ENCODE data around the gene FAM47C.
"Not testable (repeated sequence)": the region's sequence is repeated elsewhere in the genome, so short reads cannot be mapped to it uniquely, and the experiment has no call there.

The FAM47C gene

DNA sequence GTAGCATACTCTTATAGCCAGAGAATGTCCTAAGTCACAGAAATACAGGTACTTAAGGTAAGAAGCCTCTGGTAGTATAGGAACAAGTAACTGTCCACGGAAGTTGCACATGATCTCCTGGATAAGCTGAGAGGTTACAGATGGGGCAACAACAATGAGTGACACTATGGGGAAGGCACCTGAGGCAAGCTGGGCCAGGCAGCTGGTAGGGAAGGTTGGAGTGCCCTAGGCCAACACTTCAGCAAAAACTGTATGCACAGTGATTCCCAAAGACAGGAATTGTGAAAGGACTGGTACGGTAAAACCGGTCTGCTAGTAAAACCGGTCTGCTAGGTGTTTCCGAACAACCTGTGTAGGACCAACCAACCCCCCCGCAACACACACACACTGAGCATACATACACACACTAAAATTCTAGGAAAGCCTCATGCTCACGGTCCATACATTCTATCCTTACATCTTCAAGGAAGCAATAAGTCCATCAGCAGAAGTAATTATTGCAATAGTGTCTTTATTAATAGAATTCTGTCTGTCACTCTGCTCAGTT is 28.6 kb downstream of the FAM47C start:
- DNase-seq; H3K36me3 Mint-ChIP-seq (ENCODE audit: insufficient read depth); H3K4me1 Mint-ChIP-seq (ENCODE audit: low read depth in 2 of 2); H3K27me3 Mint-ChIP-seq; ATAC-seq (replicated peaks); H3K4me3 Mint-ChIP-seq; H3K27ac Mint-ChIP-seq; H3K9me3 Mint-ChIP-seq: not testable (repeated sequence)

DNA sequence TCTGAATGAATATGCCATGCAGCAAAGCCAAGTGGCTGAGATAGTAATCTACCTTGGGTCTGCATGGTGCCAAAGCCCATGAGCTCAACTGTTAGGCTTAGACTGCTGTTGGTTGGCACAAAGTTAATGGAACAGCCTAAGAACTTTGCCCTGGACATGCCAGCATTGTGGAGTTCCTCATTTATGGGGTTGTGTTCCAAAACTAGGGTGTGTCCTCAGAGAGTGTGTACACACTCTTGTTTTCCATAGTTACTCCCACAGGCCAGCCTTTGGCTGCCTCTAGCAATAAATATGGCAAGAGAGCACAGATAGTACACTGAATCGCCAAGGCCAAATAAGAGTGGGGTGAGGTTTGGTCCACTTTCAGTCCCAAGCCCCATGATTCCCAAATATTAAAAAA is 30.6 kb downstream of the FAM47C start:
- H3K27me3 Mint-ChIP-seq, H3K9me3 Mint-ChIP-seq: not testable (repeated sequence)

DNA sequence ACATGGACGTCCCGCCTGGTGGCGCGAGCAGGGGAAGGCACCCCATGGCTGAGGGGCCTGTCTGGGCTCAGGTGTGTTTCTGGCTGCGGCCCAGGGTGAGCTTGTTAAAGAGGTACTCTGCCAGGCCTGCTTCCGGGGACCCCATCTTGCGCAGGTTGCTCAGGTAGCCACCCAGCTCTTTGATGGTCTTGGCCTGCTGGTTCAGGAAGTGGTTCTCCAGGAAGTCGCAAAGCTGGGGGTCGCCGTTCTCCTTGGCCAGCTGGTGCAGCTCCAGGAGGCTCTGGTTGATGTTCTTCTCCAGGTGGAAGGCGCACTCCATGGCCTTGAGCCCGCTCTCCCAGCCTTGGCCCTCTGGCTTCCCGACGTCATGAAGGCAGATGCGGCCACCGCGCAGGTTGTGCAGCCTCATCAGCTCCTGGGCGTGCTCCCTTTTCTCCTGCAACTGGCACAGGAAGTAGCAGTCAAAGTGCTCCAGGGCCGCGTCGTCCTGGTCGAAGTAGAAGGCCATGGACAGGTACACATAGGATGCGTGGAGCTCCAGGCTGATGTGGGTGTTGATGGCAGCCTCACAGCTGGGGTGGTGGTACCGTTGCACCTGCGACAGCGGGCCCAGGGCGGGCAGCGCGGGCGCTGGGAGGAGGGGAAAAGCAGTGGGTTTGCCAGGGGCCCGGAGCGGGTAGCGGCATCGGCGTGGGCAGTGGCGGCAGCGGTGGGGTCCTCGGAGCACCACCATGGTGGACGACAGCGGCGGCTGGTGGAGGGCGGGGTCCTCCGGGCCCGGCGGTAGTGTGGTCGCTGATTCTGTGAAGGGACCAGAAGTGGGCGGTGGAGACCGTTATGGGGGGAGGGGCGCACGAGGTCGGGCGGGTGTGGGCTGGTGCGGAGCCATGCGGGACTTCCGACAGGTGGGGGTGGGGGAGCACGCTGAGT is 35.1 kb downstream of the FAM47C start:
- not testable (repeated sequence) for H3K9me3 Mint-ChIP-seq; ATAC-seq (replicated peaks); H3K4me3 Mint-ChIP-seq; H3K27ac Mint-ChIP-seq; DNase-seq; H3K36me3 Mint-ChIP-seq (ENCODE audit: insufficient read depth); H3K27me3 Mint-ChIP-seq; H3K4me1 Mint-ChIP-seq (ENCODE audit: low read depth in 2 of 2)

More for the DNA sequence above, 30.6 kb downstream of the FAM47C start:
- H3K27ac Mint-ChIP-seq; ATAC-seq (replicated peaks); DNase-seq; H3K36me3 Mint-ChIP-seq (ENCODE audit: insufficient read depth); H3K4me1 Mint-ChIP-seq (ENCODE audit: low read depth in 2 of 2); H3K4me3 Mint-ChIP-seq: not testable (repeated sequence)

DNA sequence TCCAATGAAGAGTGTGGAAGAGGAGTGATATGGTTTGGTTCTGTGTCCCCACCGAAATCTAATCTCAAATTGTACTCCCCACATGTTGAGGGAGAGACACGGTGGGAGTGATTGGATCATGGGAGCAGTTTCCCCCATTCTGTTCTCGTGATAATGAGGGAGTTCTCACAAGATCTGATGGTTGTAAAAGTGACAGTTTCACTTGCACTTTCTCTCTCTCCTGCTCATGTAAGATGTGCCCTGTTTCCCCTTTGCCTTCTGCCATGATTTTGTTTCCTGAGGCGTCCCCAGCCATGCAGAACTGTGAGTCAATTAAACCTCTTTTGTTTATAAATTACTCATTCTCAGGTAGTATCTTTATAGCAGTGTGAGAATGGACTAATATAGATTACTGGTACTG is 39.6 kb downstream of the FAM47C start:
- no peaks in the 10 kb centered on the region for H3K4me1 Mint-ChIP-seq (ENCODE audit: low read depth in 2 of 2)
- no peak for DNase-seq
- no peak for ATAC-seq (replicated peaks)
- no peaks in the 10 kb centered on the region for H3K27me3 Mint-ChIP-seq
- no peak overlapping the region for H3K27ac Mint-ChIP-seq
- H3K4me3 Mint-ChIP-seq: no peak overlapping the region
- H3K36me3 Mint-ChIP-seq (ENCODE audit: insufficient read depth): no peaks in the 10 kb centered on the region
- no peaks in the 10 kb centered on the region for H3K9me3 Mint-ChIP-seq

DNA sequence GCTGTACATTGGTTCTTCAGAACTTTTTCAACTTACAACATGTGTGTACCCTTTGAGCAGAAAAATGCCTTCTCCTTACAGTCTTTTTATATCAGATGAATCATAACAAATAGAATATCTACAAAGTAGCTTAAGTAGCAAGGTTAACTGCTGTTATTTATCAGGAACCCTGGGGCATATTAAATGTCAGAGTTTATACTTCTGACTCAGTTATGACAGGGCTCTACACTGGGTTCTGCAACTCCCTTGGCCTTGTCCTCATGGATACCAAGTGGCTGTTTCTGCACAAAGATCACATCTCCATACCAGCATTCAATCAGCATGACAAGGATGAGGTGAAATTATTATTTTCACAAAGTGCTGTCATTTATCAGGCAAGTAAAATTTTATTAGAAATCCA is 49.4 kb downstream of the FAM47C start:
- H3K36me3 Mint-ChIP-seq (ENCODE audit: insufficient read depth); H3K4me3 Mint-ChIP-seq; H3K4me1 Mint-ChIP-seq (ENCODE audit: low read depth in 2 of 2); DNase-seq; H3K27ac Mint-ChIP-seq; ATAC-seq (replicated peaks); H3K9me3 Mint-ChIP-seq; H3K27me3 Mint-ChIP-seq: not testable (repeated sequence)

DNA sequence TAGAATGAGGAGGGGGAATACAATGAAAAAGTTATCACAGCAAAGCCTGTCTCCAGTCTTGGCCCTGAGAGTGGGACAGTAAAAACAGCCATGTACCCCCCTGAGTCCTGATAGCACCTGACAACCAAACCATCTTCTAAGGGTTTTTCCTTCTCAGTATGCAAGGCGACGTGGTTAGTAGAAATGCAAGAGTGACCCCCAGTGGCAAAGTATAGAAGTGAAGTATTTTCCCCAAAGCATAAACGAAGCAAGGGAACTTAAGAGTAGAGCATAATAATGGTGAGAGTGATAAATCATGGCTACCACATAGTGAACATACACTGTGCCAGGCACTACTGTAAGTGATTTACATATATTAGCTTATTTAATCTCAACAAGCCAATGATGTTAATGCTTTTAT is 52.8 kb downstream of the FAM47C start:
- no peak for DNase-seq
- Mint-ChIP-seq H3K27me3 (no peaks in the 10 kb centered on the region), H3K36me3 (ENCODE audit: insufficient read depth) (no peaks in the 10 kb centered on the region), H3K4me1 (ENCODE audit: low read depth in 2 of 2) (no peaks in the 10 kb centered on the region), H3K4me3 (no peak overlapping the region), H3K27ac (no peak overlapping the region), H3K9me3 (no peaks in the 10 kb centered on the region)
- ATAC-seq (replicated peaks): no peak
